Trophoblast cell (in vitro differentiated cells and primary cell): ENCODE measurements around the gene MSANTD2.

Experiments used
- DNase-seq, 2 donors: peaks; one replicate each; pipeline ENCODE4 v3.0.0-alpha.2; 2016
- H2AFZ ChIP-seq: 2 replicates; pipeline ENCODE4 v1.6.1; 2013; ENCODE audit warnings: low read length, moderate library complexity, mild to moderate bottlenecking; ENCODE audit not compliant: insufficient read depth, poor library complexity
- H2AK5ac ChIP-seq: 2 replicates; pipeline ENCODE4 v1.6.1; 2013; ENCODE audit warnings: mild to moderate bottlenecking, low read length
- H2BK120ac ChIP-seq: 2 replicates; pipeline ENCODE4 v1.6.1; 2013; ENCODE audit warnings: low read length, mild to moderate bottlenecking, moderate library complexity; ENCODE audit not compliant: insufficient read depth, poor library complexity
- H2BK12ac ChIP-seq: 2 replicates; pipeline ENCODE4 v1.6.1; 2013; ENCODE audit warnings: mild to moderate bottlenecking, low read length, moderate library complexity
- H2BK5ac ChIP-seq: 2 replicates; pipeline ENCODE4 v1.6.1; 2013; ENCODE audit warnings: low read length, low read depth, moderate library complexity, mild to moderate bottlenecking; ENCODE audit not compliant: poor library complexity
- H3K14ac ChIP-seq: 2 replicates; pipeline ENCODE4 v1.6.1; 2013; ENCODE audit warnings: mild to moderate bottlenecking, low read length
- H3K18ac ChIP-seq: 2 replicates; pipeline ENCODE4 v1.6.1; 2013; ENCODE audit warnings: mild to moderate bottlenecking, low read length
- H3K23ac ChIP-seq: 2 replicates; pipeline ENCODE4 v1.6.1; 2013; ENCODE audit warnings: low read length
- H3K27ac ChIP-seq: 2 replicates; pipeline ENCODE4 v1.5.1; 2013; ENCODE audit warnings: low read depth, mild to moderate bottlenecking, inconsistent platforms, low read length, moderate library complexity
- H3K27me3 ChIP-seq: 2 replicates; pipeline ENCODE4 v1.6.1; 2013; ENCODE audit warnings: inconsistent platforms, mild to moderate bottlenecking, low read length, moderate library complexity; ENCODE audit not compliant: insufficient read depth
- H3K36me3 ChIP-seq, 2 experiments: 1 replicate in 1 of 2; 2 replicates in 1 of 2; pipeline ENCODE4 v1.6.1; 2013; ENCODE audit warnings: low read length in 2 of 2, mild to moderate bottlenecking in 2 of 2, moderate library complexity in 1 of 2; ENCODE audit not compliant: insufficient read depth in 2 of 2, control insufficient read depth in 1 of 2
- H3K4ac ChIP-seq: 2 replicates; pipeline ENCODE4 v1.6.1; 2013; ENCODE audit warnings: low read depth, mild to moderate bottlenecking, low read length, moderate library complexity
- H3K4me1 ChIP-seq, 2 experiments: 1 replicate in 1 of 2; 2 replicates in 1 of 2; pipeline ENCODE4 v1.6.1; 2013; ENCODE audit warnings: low read length in 2 of 2, mild to moderate bottlenecking in 2 of 2, moderate library complexity in 1 of 2; ENCODE audit not compliant: insufficient read depth in 2 of 2, control insufficient read depth in 1 of 2
- H3K4me2 ChIP-seq: 2 replicates; pipeline ENCODE4 v1.6.1; 2013; ENCODE audit warnings: inconsistent platforms, mild to moderate bottlenecking, low read length, moderate library complexity
- H3K4me3 ChIP-seq: 2 replicates; pipeline ENCODE4 v1.5.1; 2013; ENCODE audit warnings: mild to moderate bottlenecking, low read depth, low read length, inconsistent platforms
- H3K79me1 ChIP-seq: one replicate; pipeline ENCODE4 v1.6.1; 2013; ENCODE audit warnings: low read length
- H3K79me2 ChIP-seq: 2 replicates; pipeline ENCODE4 v1.6.1; 2013; ENCODE audit warnings: low read length, mild to moderate bottlenecking; ENCODE audit not compliant: control insufficient read depth, insufficient read depth, poor library complexity
- H3K9ac ChIP-seq: 2 replicates; pipeline ENCODE4 v1.6.1; 2013; ENCODE audit warnings: mild to moderate bottlenecking, low read length
- H3K9me3 ChIP-seq: 2 replicates; pipeline ENCODE4 v1.6.1; 2013; ENCODE audit warnings: low read depth, mild to moderate bottlenecking, control low read depth, inconsistent platforms, low read length; ENCODE audit not compliant: insufficient read depth
- H4K12ac ChIP-seq: 2 replicates; pipeline ENCODE4 v1.6.1; 2013; ENCODE audit warnings: low read depth, mild to moderate bottlenecking, low read length, moderate library complexity
- H4K8ac ChIP-seq: 2 replicates; pipeline ENCODE4 v1.6.1; 2013; ENCODE audit warnings: low read depth, mild to moderate bottlenecking, low read length, moderate library complexity
- H4K91ac ChIP-seq: one replicate; pipeline ENCODE4 v1.6.1; 2013; ENCODE audit warnings: low read depth, mild to moderate bottlenecking, low read length, moderate library complexity
- WGBS: extraction: QIAGEN DNeasy Blood & Tissue Kit; methylation state at CpG from one replicate; pipeline ENCODE4 v1.1.7; 2013; ENCODE audit warnings: missing lambda C conversion rate; ENCODE audit not compliant: insufficient read length, insufficient coverage; ENCODE audit errors: extremely low coverage; 5-methylcytosine and 5-hydroxymethylcytosine counted together

MSANTD2 gene

DNA sequence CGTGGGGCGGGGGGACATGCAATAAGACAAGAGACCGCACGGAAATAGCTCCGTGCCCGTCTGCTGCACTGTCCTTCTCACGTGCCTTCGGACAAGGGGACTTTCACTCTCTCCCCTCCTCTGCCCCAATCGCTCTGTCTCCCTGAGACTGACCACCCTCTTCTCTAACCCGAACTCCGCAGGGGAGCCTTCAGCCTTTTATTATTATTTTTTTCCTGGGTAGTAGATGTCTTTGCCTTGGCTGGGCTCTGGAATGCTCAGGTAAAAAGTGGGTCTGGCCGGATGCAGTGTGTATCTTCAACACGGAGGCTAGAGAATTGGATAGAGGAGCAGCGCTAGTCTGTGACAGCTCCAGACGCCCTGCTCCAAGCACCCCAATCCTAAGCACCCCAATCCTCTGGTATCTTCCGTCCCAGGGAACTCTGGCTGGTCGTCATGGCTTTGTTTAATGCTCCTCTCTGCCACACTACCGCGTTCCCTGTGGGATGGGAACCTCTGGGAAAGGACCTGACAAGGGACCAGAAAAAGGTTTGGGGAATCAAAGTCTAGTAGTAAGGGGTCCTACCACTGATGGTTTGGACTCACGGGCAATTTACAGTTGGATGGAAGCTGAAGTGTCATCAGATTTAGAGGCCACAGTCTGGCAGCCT, 39.9 kb upstream of the MSANTD2 start:
- Histone ChIP-seq H4K91ac (no peak overlapping the region), H3K23ac (no peak overlapping the region), H3K9ac (no peak overlapping the region), H2BK120ac (no peak overlapping the region), H4K12ac (no peak overlapping the region), H2BK12ac (no peak overlapping the region), H3K4me1 (peaks cover 4 to 7% of the 10 kb centered on the region in 2 experiments), H3K9me3 (peaks cover 6% of the 10 kb centered on the region), H3K79me1 (no peaks in the 10 kb centered on the region), H2AK5ac (no peak overlapping the region), H3K4me2 (peak overlapping the region; percentile 61), H3K79me2 (no peaks in the 10 kb centered on the region), H3K36me3 (no peaks in the 10 kb centered on the region), H3K18ac (no peak overlapping the region), H3K27me3 (peaks cover 61% of the 10 kb centered on the region), H4K8ac (no peak overlapping the region), H3K27ac (no peak overlapping the region), H2BK5ac (no peak overlapping the region), H2AFZ (peak overlapping the region; percentile 26), H3K4me3 (no peak overlapping the region), H3K14ac (no peak overlapping the region), H3K4ac (no peak overlapping the region)
- DNase-seq = no peak
- no CpG with 5 or more reads among the region's 20 CpGs for WGBS

DNA sequence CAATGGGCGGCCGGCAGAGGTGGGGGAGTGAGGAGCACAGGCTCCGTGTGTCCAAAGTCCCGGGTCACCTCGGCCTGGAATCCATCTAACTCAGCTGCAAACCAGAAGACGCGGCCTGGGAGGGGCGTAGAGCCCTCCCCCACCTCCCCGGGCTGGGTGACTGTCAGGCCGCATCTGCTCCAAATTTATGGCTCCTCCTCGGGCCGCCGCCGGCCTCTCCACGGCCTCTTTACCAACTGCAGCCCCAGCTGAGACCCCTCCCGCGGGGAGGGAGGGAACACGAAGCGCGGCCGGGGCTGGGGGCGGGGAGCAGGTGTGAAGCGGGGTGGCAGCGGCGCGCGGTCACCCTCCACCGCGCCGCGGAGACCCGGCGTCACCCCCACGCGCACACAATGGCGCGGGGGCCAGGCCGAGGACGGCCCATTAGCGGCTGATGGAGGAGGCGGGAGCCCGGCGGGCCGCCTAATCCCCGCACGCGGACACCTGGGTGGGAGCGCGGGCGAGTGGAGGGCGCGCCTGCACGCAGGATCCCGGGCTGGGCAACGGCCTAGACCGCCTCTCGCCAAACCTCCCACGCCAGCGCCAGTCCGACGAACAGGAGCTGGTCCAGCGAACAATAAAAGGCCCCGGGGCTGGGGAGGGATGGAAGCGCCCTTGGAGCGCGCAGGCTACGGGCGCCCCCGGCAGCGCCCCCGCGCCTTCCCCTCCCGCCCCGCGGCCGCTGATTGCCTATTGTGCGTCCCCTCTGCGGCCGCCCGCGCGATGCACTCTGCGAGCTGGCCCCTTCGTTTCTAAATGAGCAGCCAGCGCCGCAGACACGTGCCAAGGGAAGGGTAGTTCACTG, 39.1 kb upstream of the MSANTD2 start:
- Histone ChIP-seq H3K4me3 (no peak overlapping the region), H4K91ac (no peak overlapping the region), H3K9me3 (peaks cover 6% of the 10 kb centered on the region), H2AK5ac (no peak overlapping the region), H3K23ac (no peak overlapping the region), H2BK5ac (no peak overlapping the region), H3K14ac (no peak overlapping the region), H3K18ac (no peak overlapping the region), H3K4ac (no peak overlapping the region), H2BK12ac (no peak overlapping the region), H2AFZ (peak overlapping the region; percentile 26), H3K27ac (no peak overlapping the region), H4K12ac (no peak overlapping the region), H3K27me3 (peaks cover 53% of the 10 kb centered on the region), H3K79me1 (no peaks in the 10 kb centered on the region), H3K4me2 (peak overlapping the region; percentile 61), H4K8ac (no peak overlapping the region), H2BK120ac (no peak overlapping the region), H3K4me1 (peaks cover 4 to 7% of the 10 kb centered on the region in 2 experiments), H3K79me2 (no peaks in the 10 kb centered on the region), H3K9ac (no peak overlapping the region), H3K36me3 (no peaks in the 10 kb centered on the region)
- WGBS = no CpG with 5 or more reads among the region's 87 CpGs
- peak in 1 of 2 donors; percentile 30 for DNase-seq

DNA sequence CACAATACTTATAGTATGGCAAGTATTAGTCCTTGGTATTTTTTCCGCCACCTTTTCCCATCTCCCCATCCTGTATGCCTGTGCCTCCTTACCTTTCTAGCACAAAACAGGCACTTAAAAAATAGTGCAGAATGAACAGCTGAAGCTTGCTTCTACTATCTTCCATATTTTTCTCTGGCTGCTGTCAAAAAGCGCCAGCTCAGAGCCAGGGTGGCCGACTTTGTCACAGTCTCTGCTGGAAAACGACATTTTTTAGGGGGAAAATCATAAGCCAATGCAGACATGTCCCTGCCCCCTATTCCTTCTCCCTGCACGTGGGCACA, 38.6 kb upstream of the MSANTD2 start:
- H3K4me2 ChIP-seq = no peak overlapping the region
- no peak overlapping the region for H2AFZ ChIP-seq
- no peak overlapping the region for H4K12ac ChIP-seq
- no peak overlapping the region for H2BK12ac ChIP-seq
- H3K23ac ChIP-seq = no peak overlapping the region
- no peak overlapping the region for H3K27ac ChIP-seq
- no peak overlapping the region for H3K18ac ChIP-seq
- no peak overlapping the region for H3K14ac ChIP-seq
- H2BK120ac ChIP-seq = no peak overlapping the region
- H3K4me1 ChIP-seq = peaks cover 4 to 7% of the 10 kb centered on the region in 2 experiments
- H3K27me3 ChIP-seq = peaks cover 48% of the 10 kb centered on the region
- no peak overlapping the region for H3K4ac ChIP-seq
- no peak overlapping the region for H3K4me3 ChIP-seq
- no peak overlapping the region for H2AK5ac ChIP-seq
- no CpG with 5 or more reads among the region's 5 CpGs for WGBS
- no peak overlapping the region for H4K8ac ChIP-seq
- no peak overlapping the region for H2BK5ac ChIP-seq
- H4K91ac ChIP-seq = no peak overlapping the region
- H3K79me1 ChIP-seq = no peaks in the 10 kb centered on the region
- DNase-seq = no peak
- no peaks in the 10 kb centered on the region for H3K36me3 ChIP-seq
- no peak overlapping the region for H3K9ac ChIP-seq
- peaks cover 6% of the 10 kb centered on the region for H3K9me3 ChIP-seq
- H3K79me2 ChIP-seq = no peaks in the 10 kb centered on the region

DNA sequence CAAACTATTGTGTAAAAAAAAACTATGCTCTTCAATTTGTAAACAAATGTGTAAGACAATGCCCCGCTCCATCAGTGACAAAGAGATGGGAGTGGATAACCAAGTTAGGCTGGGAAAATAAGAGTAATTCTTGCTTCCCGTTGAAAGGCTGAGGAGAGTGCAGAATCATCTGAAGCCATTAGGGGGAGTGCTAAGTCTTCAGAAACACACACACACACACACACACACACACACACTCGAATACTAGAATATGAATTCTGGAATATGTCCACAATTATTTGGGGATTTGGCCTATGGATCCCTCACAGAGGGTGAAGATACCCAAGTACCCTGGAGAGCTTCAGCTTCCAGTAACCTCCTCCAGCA, 37.3 kb upstream of the MSANTD2 start:
- H3K4me3 ChIP-seq = no peak overlapping the region
- no peaks in the 10 kb centered on the region for H3K79me1 ChIP-seq
- H3K4me1 ChIP-seq = peaks cover 4 to 7% of the 10 kb centered on the region in 2 experiments
- H3K18ac ChIP-seq = no peak overlapping the region
- no peak overlapping the region for H3K27ac ChIP-seq
- no peaks in the 10 kb centered on the region for H3K79me2 ChIP-seq
- no peak overlapping the region for H2BK120ac ChIP-seq
- H3K4me2 ChIP-seq = no peak overlapping the region
- H2BK12ac ChIP-seq = no peak overlapping the region
- H3K9me3 ChIP-seq = peaks cover 4% of the 10 kb centered on the region
- no peak overlapping the region for H3K9ac ChIP-seq
- no peak overlapping the region for H2AK5ac ChIP-seq
- H2AFZ ChIP-seq = no peak overlapping the region
- peak; percentile 71 to 92 for DNase-seq
- H4K12ac ChIP-seq = no peak overlapping the region
- H4K8ac ChIP-seq = no peak overlapping the region
- no peak overlapping the region for H3K4ac ChIP-seq
- no peak overlapping the region for H3K14ac ChIP-seq
- no CpG with 5 or more reads among the region's 3 CpGs for WGBS
- no peak overlapping the region for H4K91ac ChIP-seq
- no peak overlapping the region for H2BK5ac ChIP-seq
- H3K36me3 ChIP-seq = no peaks in the 10 kb centered on the region
- H3K27me3 ChIP-seq = peaks cover 35% of the 10 kb centered on the region
- no peak overlapping the region for H3K23ac ChIP-seq
